Activated naive CD4-positive, alpha-beta T cell treated with anti-CD3 and anti-CD28 coated beads for 36 hours (primary cell): ENCODE data around the gene KANK3. TPM values are rescaled to one million over a fixed set of nuclear protein-coding genes. Genes with fewer than 3 reads are reported as not detected.
"Not testable (repeated sequence)": the region's sequence is repeated elsewhere in the genome, so short reads cannot be mapped to it uniquely, and the experiment has no call there.

Experiments used
- CTCF ChIA-PET: fragments of 350-600 bp; sonication (Branson Sonifier 250); formaldehyde crosslinking; loops from one replicate; lab custom pipeline; 2021; ENCODE audit warnings: antibody characterized with exemption; lab: Charles Lee
- DNase-seq: peaks from one replicate; pipeline ENCODE4 v3.0.0-alpha.2; 2020
- H3K27ac Mint-ChIP-seq: one replicate; pipeline ENCODE4 v1.8.0; 2021; ENCODE audit warnings: mild to moderate bottlenecking, mixed read lengths
- H3K27me3 Mint-ChIP-seq: one replicate; pipeline ENCODE4 v1.8.0; 2021; ENCODE audit warnings: low read depth, mixed read lengths
- H3K36me3 Mint-ChIP-seq: one replicate; pipeline ENCODE4 v1.8.0; 2021; ENCODE audit warnings: low read depth, mixed read lengths
- H3K4me1 Mint-ChIP-seq: one replicate; pipeline ENCODE4 v1.8.0; 2021; ENCODE audit warnings: low read depth, mixed read lengths
- H3K4me3 Mint-ChIP-seq: one replicate; pipeline ENCODE4 v1.8.0; 2021; ENCODE audit warnings: mild to moderate bottlenecking, moderate library complexity, mixed read lengths
- H3K9me3 Mint-ChIP-seq: one replicate; pipeline ENCODE4 v1.8.0; 2021; ENCODE audit warnings: mixed read lengths
- intact Hi-C: fragments of 100-400 bp; cut with micrococcal nuclease; formaldehyde crosslinking; loops from one replicate; pipeline ENCODE4 v1.15.1; 2023
- total RNA-seq, 2 experiments: library from RNA; stranded (reverse); gene quantifications; one replicate each; pipeline ENCODE4 v1.2.3, GENCODE V29; 2021

KANK3 gene
- total RNA-seq, 2 experiments from 2014 or later: 0.17 to 0.36 TPM

GRCh38 chr19:8385103-8385502 lies 42.0 kb upstream of the KANK3 start:
- DNase-seq, H3K9me3 Mint-ChIP-seq, intact Hi-C loops, H3K4me3 Mint-ChIP-seq, H3K27ac Mint-ChIP-seq, H3K4me1 Mint-ChIP-seq, H3K36me3 Mint-ChIP-seq, CTCF ChIA-PET, H3K27me3 Mint-ChIP-seq: not testable (repeated sequence)

- H3K4me1 Mint-ChIP-seq, H3K27ac Mint-ChIP-seq, H3K4me3 Mint-ChIP-seq, CTCF ChIA-PET, H3K9me3 Mint-ChIP-seq, intact Hi-C loops, H3K36me3 Mint-ChIP-seq, DNase-seq, H3K27me3 Mint-ChIP-seq: not testable (repeated sequence)
Observed at GRCh38 chr19:8384569-8384968, 41.5 kb upstream of the KANK3 start.

DNA sequence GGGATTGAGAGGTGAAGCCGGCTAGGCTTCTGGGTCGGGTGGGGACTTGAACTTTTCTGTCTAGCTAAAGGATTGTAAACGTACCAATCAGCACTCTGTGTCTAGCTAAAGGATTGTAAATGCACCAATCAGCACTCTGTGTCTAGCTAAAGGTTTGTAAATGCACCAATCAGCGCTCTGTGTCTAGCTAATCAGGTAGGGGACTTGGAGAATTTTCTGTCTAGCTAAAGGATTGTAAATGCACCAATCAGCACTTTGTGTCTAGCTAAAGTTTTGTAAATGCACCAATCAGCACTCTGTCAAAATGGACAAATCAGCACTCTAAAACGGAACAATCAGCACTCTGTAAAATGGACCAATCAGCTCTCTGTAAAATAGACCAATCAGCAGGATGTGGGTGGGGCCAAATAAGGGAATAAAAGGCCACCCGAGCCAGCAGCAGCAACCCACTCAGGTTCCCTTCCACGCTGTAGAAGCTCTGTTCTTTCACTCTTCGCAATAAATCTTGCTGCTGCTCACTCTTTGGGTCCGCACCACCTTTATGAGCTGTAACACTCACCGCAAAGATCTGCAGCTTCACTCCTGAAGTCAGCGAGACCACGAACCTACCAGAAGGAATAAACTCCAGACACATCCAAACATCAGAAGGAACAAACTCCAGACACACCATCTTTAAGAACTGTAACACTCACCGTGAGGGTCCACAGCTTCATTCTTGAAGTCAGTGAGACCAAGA lies 36.3 kb upstream of the KANK3 start:
- intact Hi-C loops, H3K27ac Mint-ChIP-seq, H3K4me3 Mint-ChIP-seq, H3K36me3 Mint-ChIP-seq, H3K27me3 Mint-ChIP-seq, H3K4me1 Mint-ChIP-seq, H3K9me3 Mint-ChIP-seq, DNase-seq: not testable (repeated sequence)
- CTCF ChIA-PET: interaction anchor here (0.8 kb wide), 1 partner anchor 24 kb away, joined by 3 read pairs; no protein-coding TSS in a partner anchor

GRCh38 chr19:8377598-8377997 lies 34.5 kb upstream of the KANK3 start:
- CTCF ChIA-PET: interaction anchor here (1.8 kb wide), 1 partner anchor 24 kb away, joined by 9 read pairs; no protein-coding TSS in a partner anchor
- H3K27ac Mint-ChIP-seq: no peak overlapping the region
- intact Hi-C loops: no loop called here
- no peak overlapping the region for H3K4me3 Mint-ChIP-seq
- peaks cover 5% of the 10 kb centered on the region for H3K4me1 Mint-ChIP-seq
- no peaks in the 10 kb centered on the region for H3K27me3 Mint-ChIP-seq
- peaks cover 3% of the 10 kb centered on the region for H3K36me3 Mint-ChIP-seq
- peaks cover 2% of the 10 kb centered on the region for H3K9me3 Mint-ChIP-seq
- DNase-seq: no peak

- H3K27me3 Mint-ChIP-seq, H3K36me3 Mint-ChIP-seq, H3K27ac Mint-ChIP-seq, H3K9me3 Mint-ChIP-seq, H3K4me1 Mint-ChIP-seq, H3K4me3 Mint-ChIP-seq, intact Hi-C loops, DNase-seq: not testable (repeated sequence)
- CTCF ChIA-PET: interaction anchor here (0.7 to 1.8 kb wide), 2 partner anchors 23 to 265 kb away, joined by 3 to 9 read pairs; no protein-coding TSS in a partner anchor
Observed at GRCh38 chr19:8376373-8376974, 33.4 kb upstream of the KANK3 start.

GRCh38 chr19:8375766-8376165 lies 32.7 kb upstream of the KANK3 start:
- DNase-seq, intact Hi-C loops, H3K9me3 Mint-ChIP-seq, H3K4me1 Mint-ChIP-seq, H3K27me3 Mint-ChIP-seq, H3K27ac Mint-ChIP-seq, H3K36me3 Mint-ChIP-seq, H3K4me3 Mint-ChIP-seq: not testable (repeated sequence)
- CTCF ChIA-PET: interaction anchor here (0.9 to 1.8 kb wide), 2 partner anchors 21 to 22 kb away, joined by 3 to 9 read pairs; no protein-coding TSS in a partner anchor

- no peak overlapping the region for H3K4me3 Mint-ChIP-seq
- no peaks in the 10 kb centered on the region for H3K27me3 Mint-ChIP-seq
- no peaks in the 10 kb centered on the region for H3K9me3 Mint-ChIP-seq
- intact Hi-C loops: no loop called here
- CTCF ChIA-PET: interaction anchor here (1.1 kb wide), 1 partner anchor 25 kb away, joined by 4 read pairs; no protein-coding TSS in a partner anchor
- no peak overlapping the region for H3K27ac Mint-ChIP-seq
- no peak for DNase-seq
- H3K36me3 Mint-ChIP-seq: no peaks in the 10 kb centered on the region
- H3K4me1 Mint-ChIP-seq: peaks cover 5% of the 10 kb centered on the region
Observed at GRCh38 chr19:8373867-8374813, 31.1 kb upstream of the KANK3 start.

DNA sequence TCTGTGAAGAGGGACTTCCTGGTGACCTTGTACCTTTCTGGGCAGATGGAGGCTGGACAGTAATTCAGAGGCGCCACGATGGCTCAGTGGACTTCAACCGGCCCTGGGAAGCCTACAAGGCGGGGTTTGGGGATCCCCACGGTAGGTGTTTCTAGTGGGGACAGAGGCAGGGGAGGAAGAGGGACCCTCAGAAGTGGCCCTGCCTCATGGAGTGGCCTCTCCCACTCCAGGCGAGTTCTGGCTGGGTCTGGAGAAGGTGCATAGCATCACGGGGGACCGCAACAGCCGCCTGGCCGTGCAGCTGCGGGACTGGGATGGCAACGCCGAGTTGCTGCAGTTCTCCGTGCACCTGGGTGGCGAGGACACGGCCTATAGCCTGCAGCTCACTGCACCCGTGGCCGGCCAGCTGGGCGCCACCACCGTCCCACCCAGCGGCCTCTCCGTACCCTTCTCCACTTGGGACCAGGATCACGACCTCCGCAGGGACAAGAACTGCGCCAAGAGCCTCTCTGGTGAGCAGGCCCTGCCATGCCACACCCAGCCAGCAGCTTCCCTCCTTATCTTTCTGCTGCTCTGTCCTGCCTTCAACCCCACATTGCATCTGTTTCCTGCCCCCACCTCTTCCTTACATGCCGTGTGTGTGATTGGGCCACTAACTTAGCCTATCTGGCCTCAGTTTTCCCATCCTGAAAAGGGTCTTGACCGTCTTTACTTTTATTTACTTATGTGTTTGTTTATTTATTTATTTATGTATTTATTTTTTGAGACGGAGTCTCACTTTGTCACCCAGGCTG lies 28.1 kb upstream of the KANK3 start:
- intact Hi-C loops: no loop called here
- Mint-ChIP-seq H3K27me3 (peaks cover 19% of the 10 kb centered on the region), H3K36me3 (no peaks in the 10 kb centered on the region), H3K9me3 (no peaks in the 10 kb centered on the region), H3K4me1 (peaks cover 3% of the 10 kb centered on the region), H3K4me3 (no peak overlapping the region), H3K27ac (no peak overlapping the region)
- CTCF ChIA-PET: interaction anchor here (0.6 kb wide), 1 partner anchor 251 kb away, joined by 7 read pairs; no protein-coding TSS in a partner anchor
- no peak for DNase-seq

- no peaks in the 10 kb centered on the region for H3K9me3 Mint-ChIP-seq
- H3K27me3 Mint-ChIP-seq: peaks cover 28% of the 10 kb centered on the region
- intact Hi-C loops: no loop called here
- H3K4me1 Mint-ChIP-seq: peaks cover 3% of the 10 kb centered on the region
- CTCF ChIA-PET: interaction anchor here (0.6 kb wide), 1 partner anchor 252 kb away, joined by 7 read pairs; no protein-coding TSS in a partner anchor
- H3K27ac Mint-ChIP-seq: no peak overlapping the region
- no peak for DNase-seq
- H3K4me3 Mint-ChIP-seq: no peak overlapping the region
- no peaks in the 10 kb centered on the region for H3K36me3 Mint-ChIP-seq
Observed at GRCh38 chr19:8370176-8371010, 27.3 kb upstream of the KANK3 start.

DNA sequence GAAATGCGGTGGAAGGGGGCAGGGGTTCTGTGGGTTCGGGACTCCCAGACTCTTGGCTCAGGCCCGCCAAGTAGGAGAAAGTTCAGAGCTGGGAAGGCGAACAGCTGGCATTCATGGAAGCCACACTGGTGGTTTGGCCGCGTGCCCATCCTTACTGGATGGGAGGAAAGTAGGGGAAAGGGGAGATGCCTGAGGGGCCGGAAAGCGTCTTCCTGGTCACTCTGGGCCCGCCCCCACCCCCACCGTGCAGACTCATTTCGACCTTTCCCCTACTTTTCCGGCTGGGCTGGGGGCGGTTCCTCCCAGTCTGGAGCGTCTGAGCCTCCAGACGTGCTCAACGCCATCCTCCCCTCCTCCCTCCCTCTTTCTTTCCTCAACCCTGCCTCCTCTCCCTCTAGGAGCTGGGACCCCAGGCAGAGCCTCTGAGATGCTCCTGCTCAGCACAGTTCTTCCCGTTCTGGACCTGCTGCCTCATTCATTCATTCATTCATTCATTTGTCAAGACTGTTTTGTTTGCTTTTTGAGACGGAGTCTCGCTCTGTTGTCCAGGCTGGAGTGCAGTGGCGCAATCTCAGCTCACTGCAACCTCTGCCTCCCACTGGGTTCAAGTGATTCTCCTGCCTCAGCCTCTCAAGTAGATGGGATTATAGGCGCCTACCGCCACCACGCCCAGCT lies 24.4 kb upstream of the KANK3 start:
- no peak for DNase-seq
- no peak overlapping the region for H3K4me3 Mint-ChIP-seq
- H3K27me3 Mint-ChIP-seq: peaks cover 38% of the 10 kb centered on the region
- H3K27ac Mint-ChIP-seq: no peak overlapping the region
- CTCF ChIA-PET: interaction anchor here (1.1 to 3.6 kb wide), 3 partner anchors 14 to 46 kb away, joined by 4 to 18 read pairs (median 4); partner anchors contain the start of gene MARCHF2
- intact Hi-C loops: no loop called here
- peaks cover 12% of the 10 kb centered on the region for H3K4me1 Mint-ChIP-seq
- no peaks in the 10 kb centered on the region for H3K9me3 Mint-ChIP-seq
- no peaks in the 10 kb centered on the region for H3K36me3 Mint-ChIP-seq
